ENCODE measurements around the gene PAFAH1B1.

GRCh38 chr17:2683912-2684311, 90.5 kb downstream of the PAFAH1B1 start:
- TF ChIP-seq REST (IDR thresholded peaks at IDR 0.05; ENCODE audit: insufficient read depth in 1 of 2, low read depth in 2 of 2, low read length in 2 of 2) (no peak), POLR2AphosphoS5 (IDR thresholded peaks at IDR 0.05; ENCODE audit: low read depth, low read length) (no peak), TAF1 (IDR thresholded peaks at IDR 0.05; ENCODE audit: borderline replicate concordance, insufficient read depth, low read length) (no peak), FOXP2 (optimal IDR thresholded peaks at IDR 0.05; ENCODE audit: borderline replicate concordance, extremely low read depth, extremely low read length, insufficient read depth) (peak; percentile 74)
